HG02870 (cell line): ENCODE measurements around the gene APOC4.
"Not testable (repeated sequence)": the region's sequence is repeated elsewhere in the genome, so short reads cannot be mapped to it uniquely, and the experiment has no call there.

ENCODE experiments used
- ATAC-seq: cut with Tn5 transposase; IDR thresholded peaks from one replicate; pipeline ENCODE4 v1.9.1; 2021; ENCODE audit warnings: mild to moderate bottlenecking, moderate library complexity; ENCODE audit not compliant: unreplicated experiment

APOC4 gene

GRCh38 chr19:44914433-44915206, 27.4 kb upstream of the APOC4 start, which contains the start of gene APOC1:
Gene APOC1, plus strand, starts transcription at chr19:44914608. Its CDS starts 284 bp downstream, at chr19:44914892.
- ATAC-seq: peak; percentile 95

GRCh38 chr19:44924243-44924725, 17.8 kb upstream of the APOC4 start:
- ATAC-seq: no peak

- no peak for ATAC-seq
These were observed 16.7 kb upstream of the APOC4 start for GRCh38 chr19:44925114-44925891.

GRCh38 chr19:44926245-44927077, 15.6 kb upstream of the APOC4 start:
- ATAC-seq: not testable (repeated sequence)

GRCh38 chr19:44927746-44928145, 14.3 kb upstream of the APOC4 start:
- ATAC-seq: no peak

GRCh38 chr19:44930088-44930487, 11.9 kb upstream of the APOC4 start:
- ATAC-seq: no peak

GRCh38 chr19:44931541-44931940, 10.5 kb upstream of the APOC4 start:
- no peak for ATAC-seq

- ATAC-seq: no peak
These were observed 2.4 kb upstream of the APOC4 start for GRCh38 chr19:44939668-44940067.

- ATAC-seq: peak; percentile 65
These were observed 1.8 kb downstream of the APOC4 start for GRCh38 chr19:44943801-44944249.

- no peak for ATAC-seq
These were observed 5.1 kb downstream of the APOC4 start for GRCh38 chr19:44947041-44947581.

GRCh38 chr19:44948237-44948636, 6.2 kb downstream of the APOC4 start:
- no peak for ATAC-seq

- no peak for ATAC-seq
These were observed 6.8 kb downstream of the APOC4 start for GRCh38 chr19:44948763-44949374.

GRCh38 chr19:44949550-44949949, 7.5 kb downstream of the APOC4 start:
- ATAC-seq: no peak

GRCh38 chr19:44951179-44952159, 9.4 kb downstream of the APOC4 start:
- no peak for ATAC-seq

GRCh38 chr19:44954278-44954648, 12.2 kb downstream of the APOC4 start:
- ATAC-seq: no peak

- peak; percentile 78 for ATAC-seq
These were observed 12.8 kb downstream of the APOC4 start, which contains the start of gene CLPTM1 for GRCh38 chr19:44954649-44955504. Gene CLPTM1, plus strand, starts transcription at chr19:44955380. Its CDS starts 16 bp downstream, at chr19:44955396.

GRCh38 chr19:44955505-44956439, 13.7 kb downstream of the APOC4 start:
- ATAC-seq: no peak
